Measurements from ENCODE around the gene SNRPA. TPM values are rescaled to one million over a fixed set of nuclear protein-coding genes. Genes with fewer than 3 reads are reported as not detected.
A peak's percentile ranks its signal among the peaks of the same experiment; 100 is the strongest.

Gene SNRPA
- total and polyA plus RNA-seq, 2 of the 8 experiments (the other 6 are each of a cell fraction or from before 2014, with no cell fraction given): 201 to 202 TPM

DNA sequence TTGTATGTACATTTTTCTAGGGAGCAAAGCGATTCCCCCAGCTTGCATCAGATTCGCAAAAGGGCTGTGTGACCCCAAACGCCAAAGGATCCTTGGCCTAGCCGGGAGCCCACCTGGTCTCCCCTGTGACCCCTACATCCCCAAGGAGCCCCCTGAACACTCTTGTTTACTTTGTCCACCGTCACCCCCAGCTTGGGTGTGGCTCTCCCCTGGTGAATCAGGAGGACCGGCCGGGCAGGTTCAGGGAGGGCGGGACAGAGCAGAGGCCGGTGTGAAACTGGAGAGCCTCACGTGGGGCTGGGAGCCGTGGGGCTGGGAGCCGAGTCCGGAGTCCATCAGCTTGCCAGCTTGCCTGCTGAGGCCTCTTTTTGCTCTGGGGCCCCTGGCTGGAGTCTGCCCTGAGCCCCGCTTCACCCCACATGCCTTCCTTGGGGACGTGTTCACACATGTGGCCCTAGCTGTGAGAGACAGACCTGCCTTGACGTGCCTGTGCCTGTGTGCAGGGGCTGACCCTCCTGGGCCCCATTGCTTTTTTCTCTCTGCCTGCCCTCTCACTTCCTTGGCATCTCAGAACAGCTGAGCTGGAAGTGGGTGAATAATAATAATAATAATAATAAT, 32.1 kb upstream of the SNRPA start:
- Histone ChIP-seq H2BK20ac (ENCODE audit: low read length) (no peak overlapping the region), H3K79me1 (ENCODE audit: low read depth, low read length) (peaks cover 10% of the 10 kb centered on the region), H3K4me2 (ENCODE audit: insufficient read depth in 1 of 2, low read depth in 2 of 2, low read length in 2 of 2) (peak overlapping the region; percentile 96 to 100), H3K18ac (ENCODE audit: extremely low read depth, low read length) (no peak overlapping the region; the same call in 1 of the 2 replicates), H3K9ac (replicated peaks in 1 of 4; ENCODE audit: extremely low read depth in 1 of 4, low read depth in 3 of 4, low read length in 3 of 4) (peak overlapping the region; percentile 45 to 82 (median 46)), H3K4me3 (ENCODE audit: extremely low read depth in 1 of 4, insufficient read depth in 2 of 4, low read depth in 3 of 4, low read length in 4 of 4) (peak overlapping the region; percentile 72 to 94 (median 90)), H2BK5ac (ENCODE audit: low read depth, low read length) (0 out of 2 replicates have a peak overlapping the region, but pooled peaks have one; percentile 5), H3K27me3 (replicated peaks in 1 of 4; ENCODE audit: control insufficient read depth in 3 of 4, extremely low read depth in 1 of 4, insufficient read depth in 3 of 4, low read length in 3 of 4) (no peaks in the 10 kb centered on the region), H2BK120ac (replicated peaks; ENCODE audit: low read depth, low read length) (no peak overlapping the region), H3K36me3 (ENCODE audit: control insufficient read depth in 2 of 4, insufficient read depth in 4 of 4, low read length in 3 of 4) (no peaks in the 10 kb centered on the region; a peak in 2 of 8 replicates), H4K8ac (ENCODE audit: extremely low read depth, insufficient read depth, low read length) (no peak overlapping the region), H3K4ac (replicated peaks; ENCODE audit: insufficient read length, low read depth, low read length) (no peak overlapping the region), H3K23ac (ENCODE audit: insufficient read length) (no peak overlapping the region), H3K79me2 (ENCODE audit: control insufficient read depth in 1 of 2, insufficient read depth in 2 of 2, low read length in 2 of 2) (peaks cover 0 to 36% of the 10 kb centered on the region in 2 experiments; a peak in 2 of 4 replicates), H2BK15ac (ENCODE audit: low read length) (no peak overlapping the region; the same call in 1 of the 2 replicates), H2AK5ac (ENCODE audit: low read depth, low read length) (no peak overlapping the region), H2BK12ac (ENCODE audit: low read depth, low read length) (peak overlapping the region; percentile 68; the same call in 1 of the 2 replicates), H4K20me1 (replicated peaks in 1 of 2; ENCODE audit: control insufficient read depth in 1 of 2, insufficient read depth in 2 of 2, low read length in 2 of 2) (no peaks in the 10 kb centered on the region), H3K9me3 (ENCODE audit: insufficient read depth in 2 of 2, low read depth in 1 of 2, low read length in 1 of 2) (no peaks in the 10 kb centered on the region), H4K91ac (replicated peaks; ENCODE audit: insufficient read length, low read length) (peak overlapping the region; percentile 82), H2AFZ (ENCODE audit: low read length) (no peak overlapping the region), H3K23me2 (ENCODE audit: low read depth, low read length) (peaks cover 23% of the 10 kb centered on the region), H3K27ac (ENCODE audit: low read depth, low read length) (no peak overlapping the region), H3K14ac (ENCODE audit: insufficient read length) (no peak overlapping the region), H3K4me1 (replicated peaks in 1 of 4; ENCODE audit: control insufficient read depth in 3 of 4, insufficient read depth in 4 of 4, low read length in 3 of 4) (peaks cover 0 to 25% (median 8%) of the 10 kb centered on the region in 4 experiments; a peak in 6 of 7 replicates), H3K56ac (replicated peaks; ENCODE audit: insufficient read length, low read depth, low read length) (no peak overlapping the region), H4K5ac (ENCODE audit: insufficient read length, low read depth, low read length) (no peak overlapping the region)
- TF ChIP-seq, protein P1, sequence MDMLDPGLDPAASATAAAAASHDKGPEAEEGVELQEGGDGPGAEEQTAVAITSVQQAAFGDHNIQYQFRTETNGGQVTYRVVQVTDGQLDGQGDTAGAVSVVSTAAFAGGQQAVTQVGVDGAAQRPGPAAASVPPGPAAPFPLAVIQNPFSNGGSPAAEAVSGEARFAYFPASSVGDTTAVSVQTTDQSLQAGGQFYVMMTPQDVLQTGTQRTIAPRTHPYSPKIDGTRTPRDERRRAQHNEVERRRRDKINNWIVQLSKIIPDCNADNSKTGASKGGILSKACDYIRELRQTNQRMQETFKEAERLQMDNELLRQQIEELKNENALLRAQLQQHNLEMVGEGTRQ (IDR thresholded peaks at IDR 0.05; ENCODE audit: low read length): no peak
- TF ChIP-seq SP4 (IDR thresholded peaks at IDR 0.05; ENCODE audit: low read length): no peak
- 0 out of 4 replicates have a peak, but pooled peaks of 1 of the 2 experiments have one; percentile 27 for TF ChIP-seq SIN3A (conservative IDR thresholded peaks at IDR 0.05 in 1 of 2, IDR thresholded peaks at IDR 0.05 in 1 of 2; ENCODE audit: low read depth in 1 of 2, low read length in 2 of 2)
- TF ChIP-seq POLR2AphosphoS5 (IDR thresholded peaks at IDR 0.05; ENCODE audit: low read depth, low read length): peak; percentile 37; the same call in 1 of the 2 replicates
- FAIRE-seq (no peak), DNase-seq (ENCODE audit: low read depth in 1 of 2, low spot score in 2 of 2) (no peak)
- ChIA-PET CTCF (ENCODE audit: partially characterized antibody) (interaction anchor here (0.9 to 1.0 kb wide), 2 partner anchors 17 to 100 kb away, joined by 3 to 4 read pairs; no protein-coding TSS in a partner anchor), POLR2A (ENCODE audit: partially characterized antibody) (interaction anchor here (0.8 to 2.4 kb wide), 5 partner anchors 23 to 80 kb away, joined by 3 to 11 read pairs (median 3); partner anchors contain the start of genes ACTMAP, EGLN2 and SNRPA)
- 8% methylated on average over 7 of the region's 16 CpGs; no CpG with 5 or more reads in 1 of the 2 experiments for WGBS, 2 experiments (ENCODE audit: extremely low coverage in 1 of 2, insufficient coverage in 1 of 2, insufficient read length in 1 of 2, insufficient replicate concordance in 2 of 2, low coverage in 1 of 2, low lambda C conversion rate in 2 of 2, missing lambda C conversion rate in 1 of 2)

Measured in H1 (cell line).